Measurements from ENCODE around the gene SRRM1. TPM values are rescaled to one million over a fixed set of nuclear protein-coding genes. Genes with fewer than 3 reads are reported as not detected.

SRRM1 gene
- total RNA-seq, 4 donors from 2014 or later: 61.6 to 87.6 (median 63.6) TPM

DNA sequence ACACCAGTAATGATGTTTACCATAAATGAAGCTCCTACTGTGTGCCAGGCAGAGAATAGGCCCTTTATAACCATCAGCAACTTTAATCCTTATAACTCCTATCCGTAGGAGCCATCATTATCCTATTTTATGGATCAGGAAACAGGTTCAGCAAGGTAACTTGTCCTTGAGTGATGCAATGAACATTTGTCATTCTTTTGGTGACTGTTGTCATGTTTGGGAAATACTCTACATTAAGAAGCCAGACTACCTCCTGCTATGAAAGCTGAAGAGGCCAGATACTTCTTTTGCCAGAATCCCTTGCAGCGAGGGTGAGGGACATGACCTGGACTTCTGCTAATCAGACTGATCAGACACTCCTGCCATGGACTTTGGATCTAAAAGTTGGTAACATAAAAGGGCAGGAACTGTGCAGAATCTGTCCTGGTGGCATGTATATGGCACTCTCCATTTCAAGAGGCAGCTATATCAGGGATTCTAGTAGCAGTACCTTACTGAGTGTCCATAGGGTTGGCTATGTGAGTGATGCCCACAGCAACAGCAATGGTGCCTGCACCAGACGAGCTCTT is 33.1 kb upstream of the SRRM1 start:
- Histone ChIP-seq H3K27me3 (peaks cover 0 to 16% (median 0%) of the 10 kb centered on the region in 4 donors), H3K9me3 (no peaks in the 10 kb centered on the region), H3K4me1 (no peaks in the 10 kb centered on the region), H3K36me3 (no peaks in the 10 kb centered on the region), H3K4me3 (no peak overlapping the region), H3K27ac (replicated peaks in 1 of 4) (no peak overlapping the region)
- no peak for TF ChIP-seq POLR2A (IDR thresholded peaks at IDR 0.05; ENCODE audit: low read depth)
- TF ChIP-seq, protein P1, sequence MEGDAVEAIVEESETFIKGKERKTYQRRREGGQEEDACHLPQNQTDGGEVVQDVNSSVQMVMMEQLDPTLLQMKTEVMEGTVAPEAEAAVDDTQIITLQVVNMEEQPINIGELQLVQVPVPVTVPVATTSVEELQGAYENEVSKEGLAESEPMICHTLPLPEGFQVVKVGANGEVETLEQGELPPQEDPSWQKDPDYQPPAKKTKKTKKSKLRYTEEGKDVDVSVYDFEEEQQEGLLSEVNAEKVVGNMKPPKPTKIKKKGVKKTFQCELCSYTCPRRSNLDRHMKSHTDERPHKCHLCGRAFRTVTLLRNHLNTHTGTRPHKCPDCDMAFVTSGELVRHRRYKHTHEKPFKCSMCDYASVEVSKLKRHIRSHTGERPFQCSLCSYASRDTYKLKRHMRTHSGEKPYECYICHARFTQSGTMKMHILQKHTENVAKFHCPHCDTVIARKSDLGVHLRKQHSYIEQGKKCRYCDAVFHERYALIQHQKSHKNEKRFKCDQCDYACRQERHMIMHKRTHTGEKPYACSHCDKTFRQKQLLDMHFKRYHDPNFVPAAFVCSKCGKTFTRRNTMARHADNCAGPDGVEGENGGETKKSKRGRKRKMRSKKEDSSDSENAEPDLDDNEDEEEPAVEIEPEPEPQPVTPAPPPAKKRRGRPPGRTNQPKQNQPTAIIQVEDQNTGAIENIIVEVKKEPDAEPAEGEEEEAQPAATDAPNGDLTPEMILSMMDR (IDR thresholded peaks at IDR 0.05): no peak
- WGBS: 83% methylated on average over 3 of the region's 3 CpGs
- intact Hi-C loops (cut with DNase I): no loop called here
- no peak for DNase-seq (ENCODE audit: extremely low spot score)

DNA sequence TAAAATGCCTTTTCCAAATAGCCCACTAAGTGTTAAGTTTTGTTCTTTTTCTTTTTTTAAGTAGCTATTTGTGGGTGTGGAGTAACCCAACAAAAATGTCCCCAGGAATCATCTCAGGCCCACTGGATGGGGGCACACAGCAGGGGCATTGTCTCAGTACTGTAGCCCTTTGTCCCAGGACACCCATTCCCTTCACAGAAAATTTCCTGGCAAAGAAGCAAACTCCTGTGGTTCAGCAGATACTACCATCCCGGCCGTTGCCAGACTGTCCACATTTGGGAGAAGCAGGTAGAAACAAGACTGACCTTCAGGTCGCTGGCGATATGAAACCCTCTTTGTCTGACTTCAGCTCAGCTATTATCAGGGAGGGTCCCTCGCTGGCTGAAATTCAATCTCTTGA is 23.7 kb upstream of the SRRM1 start:
- no peak overlapping the region for H3K4me3 ChIP-seq
- H3K27me3 ChIP-seq: peaks cover 0 to 4% (median under 1%) of the 10 kb centered on the region in 4 donors
- WGBS: 75% methylated on average over 5 of the region's 5 CpGs
- intact Hi-C loops (cut with DNase I): no loop called here
- no peaks in the 10 kb centered on the region for H3K9me3 ChIP-seq
- H3K36me3 ChIP-seq: no peaks in the 10 kb centered on the region
- no peaks in the 10 kb centered on the region for H3K4me1 ChIP-seq
- peak overlapping the region in 1 of 4 donors; percentile 51 for H3K27ac ChIP-seq (replicated peaks in 1 of 4)
- DNase-seq (ENCODE audit: extremely low spot score): no peak
- TF ChIP-seq POLR2A (IDR thresholded peaks at IDR 0.05; ENCODE audit: low read depth): no peak
- TF ChIP-seq, protein P1 (IDR thresholded peaks at IDR 0.05): no peak
- no peak for TF ChIP-seq EP300 (IDR thresholded peaks at IDR 0.05)
- no peak for TF ChIP-seq POLR2AphosphoS5 (IDR thresholded peaks at IDR 0.05)

DNA sequence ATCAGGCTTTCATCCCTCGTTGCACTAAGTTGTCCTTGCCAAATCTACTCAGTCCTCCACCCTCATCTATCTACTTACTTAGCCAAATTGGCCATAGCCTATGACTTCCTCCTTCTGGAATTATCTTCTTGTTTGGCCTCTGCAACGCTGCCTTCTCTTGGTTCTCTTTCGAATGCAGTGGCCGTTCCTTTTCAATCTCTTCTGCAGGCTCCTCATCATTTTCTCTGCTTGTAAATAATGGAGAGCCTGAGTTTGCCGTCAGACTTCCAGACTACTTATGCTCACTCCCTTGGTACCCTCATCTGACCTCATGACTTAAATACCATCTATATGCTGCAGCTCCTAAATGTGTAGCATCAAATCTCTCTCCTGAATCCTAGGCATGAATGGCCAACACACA is 22.4 kb upstream of the SRRM1 start:
- peak; percentile 53 for DNase-seq (ENCODE audit: extremely low spot score)
- no peak for TF ChIP-seq POLR2AphosphoS5 (IDR thresholded peaks at IDR 0.05)
- TF ChIP-seq POLR2A (IDR thresholded peaks at IDR 0.05; ENCODE audit: low read depth): no peak
- no peak for TF ChIP-seq EP300 (IDR thresholded peaks at IDR 0.05)
- TF ChIP-seq, protein P1 (IDR thresholded peaks at IDR 0.05): no peak
- 66% methylated on average over 5 of the region's 5 CpGs for WGBS
- Histone ChIP-seq H3K4me3 (no peak overlapping the region), H3K36me3 (no peaks in the 10 kb centered on the region), H3K27me3 (peaks cover 0 to 9% (median 2%) of the 10 kb centered on the region in 4 donors), H3K27ac (replicated peaks in 1 of 4) (no peak overlapping the region), H3K4me1 (no peaks in the 10 kb centered on the region), H3K9me3 (no peaks in the 10 kb centered on the region)
- intact Hi-C loops (cut with DNase I): no loop called here

DNA sequence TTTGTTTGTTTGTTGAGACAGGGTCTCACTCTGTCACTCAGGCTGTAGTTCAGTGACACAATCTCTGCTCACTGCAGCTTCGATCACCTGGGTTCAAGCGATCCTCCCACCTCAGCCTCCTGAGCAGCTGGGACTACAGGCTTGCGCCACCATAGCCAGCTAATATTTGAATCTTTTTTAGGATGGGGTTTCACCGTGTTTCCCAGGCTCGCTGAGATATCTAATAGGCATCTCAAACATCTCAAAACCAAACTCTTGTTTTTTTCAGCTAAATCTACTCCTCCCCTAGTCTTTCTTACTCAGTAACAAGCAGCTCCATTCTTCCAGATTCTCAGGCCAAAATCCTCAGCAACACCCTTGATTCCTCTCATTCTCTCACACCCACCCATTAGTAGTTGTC is 22.0 kb upstream of the SRRM1 start:
- Histone ChIP-seq H3K4me1 (no peaks in the 10 kb centered on the region), H3K36me3 (no peaks in the 10 kb centered on the region), H3K9me3 (no peaks in the 10 kb centered on the region), H3K27ac (replicated peaks in 1 of 4) (no peak overlapping the region), H3K4me3 (no peak overlapping the region), H3K27me3 (peaks cover 0 to 9% (median 2%) of the 10 kb centered on the region in 4 donors)
- no peak for TF ChIP-seq POLR2AphosphoS5 (IDR thresholded peaks at IDR 0.05)
- TF ChIP-seq, protein P1 (IDR thresholded peaks at IDR 0.05): no peak
- no peak for TF ChIP-seq EP300 (IDR thresholded peaks at IDR 0.05)
- no peak for TF ChIP-seq POLR2A (IDR thresholded peaks at IDR 0.05; ENCODE audit: low read depth)
- DNase-seq (ENCODE audit: extremely low spot score): peak; percentile 66
- intact Hi-C loops (cut with DNase I): no loop called here
- 81% methylated on average over 5 of the region's 5 CpGs for WGBS

DNA sequence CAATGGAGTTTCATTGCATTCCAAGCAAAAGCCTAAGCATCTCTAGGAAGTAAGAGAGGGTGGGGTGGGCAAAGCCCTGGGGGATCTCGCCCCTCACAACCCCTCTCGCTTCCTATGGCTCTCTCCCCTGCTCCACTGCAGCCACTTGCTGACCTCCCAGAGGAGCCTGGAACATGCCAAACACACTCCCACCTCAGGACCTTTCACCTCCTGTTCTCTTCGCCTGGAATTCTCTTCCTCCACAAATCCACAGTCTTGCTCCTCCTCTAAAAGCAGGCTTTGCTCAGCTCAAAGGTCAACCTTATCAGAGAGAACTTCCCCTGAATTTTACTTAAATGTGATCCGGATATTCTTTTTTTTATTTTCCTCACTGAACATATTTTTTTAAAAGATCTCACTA is 20.9 kb upstream of the SRRM1 start:
- Histone ChIP-seq H3K9me3 (no peaks in the 10 kb centered on the region), H3K27ac (replicated peaks in 1 of 4) (no peak overlapping the region), H3K36me3 (no peaks in the 10 kb centered on the region), H3K4me1 (no peaks in the 10 kb centered on the region), H3K4me3 (no peak overlapping the region), H3K27me3 (peaks cover 0 to 12% (median 2%) of the 10 kb centered on the region in 4 donors)
- DNase-seq (ENCODE audit: extremely low spot score): peak; percentile 7
- WGBS: 64% methylated on average over 4 of the region's 4 CpGs
- intact Hi-C loops (cut with DNase I): no loop called here
- TF ChIP-seq POLR2AphosphoS5 (IDR thresholded peaks at IDR 0.05): no peak
- TF ChIP-seq, protein P1 (IDR thresholded peaks at IDR 0.05): no peak
- no peak for TF ChIP-seq POLR2A (IDR thresholded peaks at IDR 0.05; ENCODE audit: low read depth)
- no peak for TF ChIP-seq EP300 (IDR thresholded peaks at IDR 0.05)

Data from esophagus muscularis mucosa (tissue), 4 donors.